ENCODE measurements around the gene RAB28. TPM values are rescaled to one million over a fixed set of nuclear protein-coding genes. Genes with fewer than 3 reads are reported as not detected.

Gene RAB28
- total and polyA plus RNA-seq, 2 of the 8 experiments (the other 6 are each of a cell fraction or from before 2014, with no cell fraction given): 16.0 to 18.7 TPM

DNA sequence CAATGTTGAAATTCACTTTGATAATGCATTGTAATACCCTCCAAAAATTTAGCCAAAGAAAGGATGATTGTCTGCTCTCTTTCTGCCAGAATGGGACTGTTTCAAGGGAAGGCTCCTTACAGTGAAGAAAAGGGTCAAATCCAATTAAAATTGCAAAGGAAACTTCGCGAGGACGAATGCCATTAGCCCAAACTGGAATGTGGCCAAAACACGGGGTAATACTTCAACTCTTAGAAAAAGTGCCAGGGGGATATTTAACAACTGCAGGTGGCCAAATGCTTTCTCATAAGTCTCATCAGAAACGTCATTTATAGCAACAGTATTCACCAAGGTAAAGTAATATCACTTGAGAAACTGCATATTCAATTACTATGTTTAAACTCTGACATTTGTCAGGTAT is 31.1 kb upstream of the RAB28 start:
- Histone ChIP-seq H2BK15ac (ENCODE audit: low read length) (no peak overlapping the region), H3K23ac (ENCODE audit: insufficient read length) (no peak overlapping the region), H2BK20ac (ENCODE audit: low read length) (no peak overlapping the region), H3K23me2 (ENCODE audit: low read depth, low read length) (no peaks in the 10 kb centered on the region), H3K9ac (replicated peaks in 1 of 4; ENCODE audit: extremely low read depth in 1 of 4, low read depth in 3 of 4, low read length in 3 of 4) (no peak overlapping the region), H2AFZ (ENCODE audit: low read length) (no peak overlapping the region), H3K4me1 (replicated peaks in 1 of 4; ENCODE audit: control insufficient read depth in 3 of 4, insufficient read depth in 4 of 4, low read length in 3 of 4) (peaks cover 0 to 8% (median 4%) of the 10 kb centered on the region in 4 experiments; a peak in 3 of 7 replicates), H3K4me2 (ENCODE audit: insufficient read depth in 1 of 2, low read depth in 2 of 2, low read length in 2 of 2) (no peak overlapping the region), H3K4ac (replicated peaks; ENCODE audit: insufficient read length, low read depth, low read length) (no peak overlapping the region), H2BK5ac (ENCODE audit: low read depth, low read length) (no peak overlapping the region), H3K27me3 (replicated peaks in 1 of 4; ENCODE audit: control insufficient read depth in 3 of 4, extremely low read depth in 1 of 4, insufficient read depth in 3 of 4, low read length in 3 of 4) (no peaks in the 10 kb centered on the region), H2AK5ac (ENCODE audit: low read depth, low read length) (no peak overlapping the region), H2BK12ac (ENCODE audit: low read depth, low read length) (no peak overlapping the region), H4K5ac (ENCODE audit: insufficient read length, low read depth, low read length) (no peak overlapping the region), H3K79me2 (ENCODE audit: control insufficient read depth in 1 of 2, insufficient read depth in 2 of 2, low read length in 2 of 2) (no peaks in the 10 kb centered on the region), H3K27ac (ENCODE audit: low read depth, low read length) (no peak overlapping the region), H3K79me1 (ENCODE audit: low read depth, low read length) (no peaks in the 10 kb centered on the region), H4K8ac (ENCODE audit: extremely low read depth, insufficient read depth, low read length) (no peak overlapping the region), H3K14ac (ENCODE audit: insufficient read length) (no peak overlapping the region), H3K36me3 (ENCODE audit: control insufficient read depth in 2 of 4, insufficient read depth in 4 of 4, low read length in 3 of 4) (no peaks in the 10 kb centered on the region), H3K9me3 (ENCODE audit: insufficient read depth in 2 of 2, low read depth in 1 of 2, low read length in 1 of 2) (no peaks in the 10 kb centered on the region), H3K56ac (replicated peaks; ENCODE audit: insufficient read length, low read depth, low read length) (no peak overlapping the region), H2BK120ac (replicated peaks; ENCODE audit: low read depth, low read length) (no peak overlapping the region), H3K18ac (ENCODE audit: extremely low read depth, low read length) (no peak overlapping the region), H4K20me1 (replicated peaks in 1 of 2; ENCODE audit: control insufficient read depth in 1 of 2, insufficient read depth in 2 of 2, low read length in 2 of 2) (no peaks in the 10 kb centered on the region), H4K91ac (replicated peaks; ENCODE audit: insufficient read length, low read length) (no peak overlapping the region), H3K4me3 (ENCODE audit: extremely low read depth in 1 of 4, insufficient read depth in 2 of 4, low read depth in 3 of 4, low read length in 4 of 4) (no peak overlapping the region)
- FAIRE-seq: no peak
- WGBS, 2 experiments (ENCODE audit: extremely low coverage in 1 of 2, insufficient coverage in 1 of 2, insufficient read length in 1 of 2, insufficient replicate concordance in 2 of 2, low coverage in 1 of 2, low lambda C conversion rate in 2 of 2, missing lambda C conversion rate in 1 of 2): 54% methylated on average over 5 of the region's 5 CpGs; no CpG with 5 or more reads in 1 of the 2 experiments
- no peak for DNase-seq (ENCODE audit: low read depth in 1 of 2, low spot score in 2 of 2)
- ChIA-PET POLR2A (ENCODE audit: partially characterized antibody) (no interaction called here), CTCF (ENCODE audit: partially characterized antibody) (interaction anchor here (0.6 to 1.7 kb wide), 4 partner anchors 9 to 492 kb away, joined by 3 to 6 read pairs (median 4); no protein-coding TSS in a partner anchor)
- no peak for TF ChIP-seq RFX5 (IDR thresholded peaks at IDR 0.05; ENCODE audit: borderline replicate concordance, low read depth, low read length)
- no peak for TF ChIP-seq NANOG (IDR thresholded peaks at IDR 0.05; ENCODE audit: insufficient read depth, low read depth, low read length, poor library complexity, severe bottlenecking)
- no peak for TF ChIP-seq CBX5 (IDR thresholded peaks at IDR 0.05; ENCODE audit: low read depth, low read length)
- TF ChIP-seq TBP (IDR thresholded peaks at IDR 0.05; ENCODE audit: low read depth, low read length): no peak
- no peak for TF ChIP-seq JUN (IDR thresholded peaks at IDR 0.05; ENCODE audit: low read depth, low read length)
- TF ChIP-seq, protein P1, sequence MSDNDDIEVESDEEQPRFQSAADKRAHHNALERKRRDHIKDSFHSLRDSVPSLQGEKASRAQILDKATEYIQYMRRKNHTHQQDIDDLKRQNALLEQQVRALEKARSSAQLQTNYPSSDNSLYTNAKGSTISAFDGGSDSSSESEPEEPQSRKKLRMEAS (IDR thresholded peaks at IDR 0.05): no peak
- no peak for TF ChIP-seq ATF2 (IDR thresholded peaks at IDR 0.05; ENCODE audit: low read length)
- no peak for TF ChIP-seq FOSL1 (IDR thresholded peaks at IDR 0.05; ENCODE audit: insufficient read depth, low read depth, low read length)
- TF ChIP-seq KDM1A (IDR thresholded peaks at IDR 0.05; ENCODE audit: borderline replicate concordance, low read length): no peak
- no peak for TF ChIP-seq SAP30 (IDR thresholded peaks at IDR 0.05; ENCODE audit: insufficient read depth, insufficient replicate concordance, low read length)
- no peak for TF ChIP-seq SUZ12 (IDR thresholded peaks at IDR 0.05; ENCODE audit: low read length)
- TF ChIP-seq RXRA (IDR thresholded peaks at IDR 0.05; ENCODE audit: insufficient read depth, low read depth, low read length): no peak

Data from H1 (cell line).